Measurements from ENCODE around the gene TMEM72.

DNA sequence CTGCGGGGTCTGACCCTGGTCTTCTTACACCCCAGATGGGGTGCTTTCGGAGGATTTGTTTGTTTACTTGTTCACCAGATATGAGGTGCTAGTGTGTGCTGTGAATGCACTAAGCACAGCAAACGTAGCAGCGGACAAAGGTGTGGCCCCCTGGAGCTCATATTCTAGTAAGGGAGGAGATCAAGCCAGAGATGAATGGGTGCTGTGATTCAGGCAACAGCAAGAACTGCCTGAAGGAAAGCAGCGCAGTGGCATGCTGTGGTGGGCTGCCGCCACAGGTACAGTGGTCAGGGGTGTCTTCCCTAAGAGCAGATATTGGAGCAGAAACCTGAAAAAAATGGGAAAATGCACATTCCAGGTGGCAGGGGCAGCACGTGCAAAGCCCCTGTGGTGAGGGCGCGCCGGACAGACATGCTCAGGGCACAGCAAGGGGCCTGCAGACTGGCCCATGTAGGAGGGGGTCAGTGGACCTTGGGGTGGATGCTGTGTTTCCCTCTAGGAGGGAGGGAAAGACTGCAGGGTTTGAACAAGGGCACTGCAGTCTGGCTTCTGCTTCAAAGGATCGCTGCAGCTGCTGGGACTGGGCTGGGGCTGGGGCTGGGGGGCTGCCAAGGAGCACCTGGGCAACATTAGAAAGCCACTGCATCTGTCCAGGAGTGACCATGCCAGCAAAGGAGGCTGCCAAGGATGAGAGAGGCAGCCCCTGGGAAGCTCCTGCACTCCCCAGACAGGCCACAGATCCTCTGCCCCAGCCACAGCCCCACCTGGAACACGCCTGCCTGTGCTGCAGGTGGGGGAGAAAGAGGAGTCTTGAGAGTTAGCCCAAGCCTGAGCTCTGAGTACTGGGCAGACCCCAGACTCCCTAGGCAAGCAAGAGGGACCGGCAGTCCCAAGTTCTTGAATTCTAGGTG, 68.4 kb downstream of the TMEM72 start:
- TF ChIP-seq TCF7L2 (IDR thresholded peaks at IDR 0.05; ENCODE audit: low read depth, low read length) (no peak), ZNF136 (CRISPR knock-in tag; IDR thresholded peaks at IDR 0.05; ENCODE audit: low read depth) (no peak)
- TF ChIP-seq, protein P1, sequence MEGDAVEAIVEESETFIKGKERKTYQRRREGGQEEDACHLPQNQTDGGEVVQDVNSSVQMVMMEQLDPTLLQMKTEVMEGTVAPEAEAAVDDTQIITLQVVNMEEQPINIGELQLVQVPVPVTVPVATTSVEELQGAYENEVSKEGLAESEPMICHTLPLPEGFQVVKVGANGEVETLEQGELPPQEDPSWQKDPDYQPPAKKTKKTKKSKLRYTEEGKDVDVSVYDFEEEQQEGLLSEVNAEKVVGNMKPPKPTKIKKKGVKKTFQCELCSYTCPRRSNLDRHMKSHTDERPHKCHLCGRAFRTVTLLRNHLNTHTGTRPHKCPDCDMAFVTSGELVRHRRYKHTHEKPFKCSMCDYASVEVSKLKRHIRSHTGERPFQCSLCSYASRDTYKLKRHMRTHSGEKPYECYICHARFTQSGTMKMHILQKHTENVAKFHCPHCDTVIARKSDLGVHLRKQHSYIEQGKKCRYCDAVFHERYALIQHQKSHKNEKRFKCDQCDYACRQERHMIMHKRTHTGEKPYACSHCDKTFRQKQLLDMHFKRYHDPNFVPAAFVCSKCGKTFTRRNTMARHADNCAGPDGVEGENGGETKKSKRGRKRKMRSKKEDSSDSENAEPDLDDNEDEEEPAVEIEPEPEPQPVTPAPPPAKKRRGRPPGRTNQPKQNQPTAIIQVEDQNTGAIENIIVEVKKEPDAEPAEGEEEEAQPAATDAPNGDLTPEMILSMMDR (CRISPR knock-in tag; IDR thresholded peaks at IDR 0.05) = no peak
